SU-DHL-6 (cell line): ENCODE results near the gene TFF1.

Source experiments
- H2AFZ ChIP-seq: fragments of 200-600 bp; sonication (generic); 2 replicates; pipeline ENCODE4 v1.6.1; 2014; ENCODE audit warnings: low read depth, mild to moderate bottlenecking, moderate library complexity, mixed read lengths, antibody characterized with exemption, low read length; ENCODE audit not compliant: severe bottlenecking
- H3F3A ChIP-seq: fragments of 200-600 bp; shearing (Covaris generic); 2 replicates; pipeline ENCODE4 v1.6.0; 2016; ENCODE audit warnings: antibody characterized with exemption, mild to moderate bottlenecking; ENCODE audit not compliant: insufficient read depth
- H3K27ac ChIP-seq: fragments of 200-600 bp; sonication (generic); 2 replicates; pipeline ENCODE4 v1.5.1; 2016; ENCODE audit warnings: low read depth, mild to moderate bottlenecking, low read length, moderate library complexity, mixed read lengths
- H3K27me3 ChIP-seq: fragments of 200-600 bp; sonication (generic), shearing (Covaris generic); 2 replicates; pipeline ENCODE4 v1.6.0; 2014; ENCODE audit warnings: mild to moderate bottlenecking, low read length
- H3K36me3 ChIP-seq: fragments of 200-600 bp; sonication (generic); 2 replicates; pipeline ENCODE4 v1.6.1; 2014; ENCODE audit warnings: mild to moderate bottlenecking, low read length, mixed read lengths
- H3K4me2 ChIP-seq: fragments of 300-600, 200-600 bp; shearing (Covaris generic), sonication (generic); 2 replicates; pipeline ENCODE4 v1.6.0; 2014; ENCODE audit warnings: low read length, low read depth, mild to moderate bottlenecking; ENCODE audit not compliant: poor library complexity, severe bottlenecking
- H3K4me3 ChIP-seq: fragments of 200-600 bp; sonication (generic); 2 replicates; pipeline ENCODE4 v1.5.1; 2014; ENCODE audit warnings: antibody characterized with exemption, low read length, mild to moderate bottlenecking, mixed read lengths; ENCODE audit not compliant: insufficient read depth, poor library complexity, severe bottlenecking
- H3K79me2 ChIP-seq: fragments of 200-600 bp; sonication (generic); 2 replicates; pipeline ENCODE4 v1.6.1; 2014; ENCODE audit warnings: mild to moderate bottlenecking, low read length, moderate library complexity; ENCODE audit not compliant: insufficient read depth
- H3K9ac ChIP-seq: fragments of 200-600 bp; sonication (generic); 2 replicates; pipeline ENCODE4 v1.7.0; 2014; ENCODE audit warnings: mild to moderate bottlenecking, low read length
- H3K9me2 ChIP-seq: fragments of 200-600 bp; sonication (generic); replicated peaks from 2 replicates; pipeline ENCODE4 v1.6.1; 2014; ENCODE audit warnings: low read length; ENCODE audit not compliant: insufficient read depth
- H3K9me3 ChIP-seq: fragments of 200-600 bp; sonication (generic); 2 replicates; pipeline ENCODE4 v1.6.1; 2014; ENCODE audit warnings: low read length, mixed read lengths; ENCODE audit not compliant: insufficient read depth
- H4K20me1 ChIP-seq: fragments of 200-600 bp; sonication (generic); 2 replicates; pipeline ENCODE4 v1.6.1; 2014; ENCODE audit warnings: low read depth, mild to moderate bottlenecking, antibody characterized with exemption, low read length, moderate library complexity, mixed read lengths
- EZH2phosphoT487 ChIP-seq: fragments of 200-600 bp; sonication (generic), shearing (Covaris generic); conservative IDR thresholded peaks from 2 replicates; pipeline ENCODE4 v1.6.1; 2018; ENCODE audit warnings: mild to moderate bottlenecking, antibody characterized with exemption, low read length, moderate library complexity, mixed read lengths
- TF ChIP-seq, protein P1 (sequence below): fragments of 200-600 bp; sonication (generic); IDR thresholded peaks from one replicate; pipeline ENCODE4 v1.5.1; 2017; ENCODE audit warnings: antibody characterized with exemption, mild to moderate bottlenecking, low read length, moderate library complexity; ENCODE audit not compliant: insufficient read depth, poor library complexity, severe bottlenecking

TFF1 gene

GRCh38 chr21:42337276-42337675, 29.1 kb downstream of the TFF1 start:
- Histone ChIP-seq H3K4me2 (no peak overlapping the region), H3K9me3 (no peaks in the 10 kb centered on the region), H3K79me2 (no peaks in the 10 kb centered on the region), H3F3A (no peaks in the 10 kb centered on the region), H2AFZ (no peak overlapping the region), H3K9ac (no peak overlapping the region), H4K20me1 (no peaks in the 10 kb centered on the region), H3K27me3 (no peaks in the 10 kb centered on the region), H3K4me3 (no peak overlapping the region), H3K36me3 (no peaks in the 10 kb centered on the region), H3K9me2 (no peaks in the 10 kb centered on the region), H3K27ac (no peak overlapping the region)
- no peak for TF ChIP-seq EZH2phosphoT487
- TF ChIP-seq, protein P1, sequence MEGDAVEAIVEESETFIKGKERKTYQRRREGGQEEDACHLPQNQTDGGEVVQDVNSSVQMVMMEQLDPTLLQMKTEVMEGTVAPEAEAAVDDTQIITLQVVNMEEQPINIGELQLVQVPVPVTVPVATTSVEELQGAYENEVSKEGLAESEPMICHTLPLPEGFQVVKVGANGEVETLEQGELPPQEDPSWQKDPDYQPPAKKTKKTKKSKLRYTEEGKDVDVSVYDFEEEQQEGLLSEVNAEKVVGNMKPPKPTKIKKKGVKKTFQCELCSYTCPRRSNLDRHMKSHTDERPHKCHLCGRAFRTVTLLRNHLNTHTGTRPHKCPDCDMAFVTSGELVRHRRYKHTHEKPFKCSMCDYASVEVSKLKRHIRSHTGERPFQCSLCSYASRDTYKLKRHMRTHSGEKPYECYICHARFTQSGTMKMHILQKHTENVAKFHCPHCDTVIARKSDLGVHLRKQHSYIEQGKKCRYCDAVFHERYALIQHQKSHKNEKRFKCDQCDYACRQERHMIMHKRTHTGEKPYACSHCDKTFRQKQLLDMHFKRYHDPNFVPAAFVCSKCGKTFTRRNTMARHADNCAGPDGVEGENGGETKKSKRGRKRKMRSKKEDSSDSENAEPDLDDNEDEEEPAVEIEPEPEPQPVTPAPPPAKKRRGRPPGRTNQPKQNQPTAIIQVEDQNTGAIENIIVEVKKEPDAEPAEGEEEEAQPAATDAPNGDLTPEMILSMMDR, result no peak

DNA sequence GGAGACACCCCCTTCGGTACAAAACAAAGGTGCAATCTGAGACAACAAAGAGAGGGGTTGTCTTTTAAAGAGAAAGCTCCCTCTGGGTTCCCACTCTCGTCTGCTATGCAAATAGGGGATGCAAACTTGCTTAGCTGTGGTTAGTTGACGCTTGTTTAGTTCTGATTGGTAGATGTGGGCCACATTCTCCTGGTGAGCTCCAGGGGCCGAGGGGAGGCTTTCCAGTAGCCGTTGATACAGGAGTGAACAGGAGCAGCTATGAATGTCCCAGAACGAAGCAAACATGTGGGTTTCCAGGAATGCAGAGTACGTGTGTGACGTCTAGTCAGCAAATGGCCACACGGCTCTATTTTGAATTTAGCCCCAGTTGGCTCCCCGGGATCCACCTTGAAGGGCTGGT, 30.3 kb downstream of the TFF1 start:
- H3F3A ChIP-seq, result no peaks in the 10 kb centered on the region
- no peak overlapping the region for H3K4me2 ChIP-seq
- no peak overlapping the region for H3K4me3 ChIP-seq
- no peak overlapping the region for H2AFZ ChIP-seq
- no peaks in the 10 kb centered on the region for H3K9me2 ChIP-seq
- H3K27ac ChIP-seq, result no peak overlapping the region
- H4K20me1 ChIP-seq, result no peaks in the 10 kb centered on the region
- no peak overlapping the region for H3K9ac ChIP-seq
- no peaks in the 10 kb centered on the region for H3K36me3 ChIP-seq
- no peaks in the 10 kb centered on the region for H3K9me3 ChIP-seq
- TF ChIP-seq EZH2phosphoT487, result no peak
- TF ChIP-seq, protein P1, result no peak
- no peaks in the 10 kb centered on the region for H3K27me3 ChIP-seq
- no peaks in the 10 kb centered on the region for H3K79me2 ChIP-seq

DNA sequence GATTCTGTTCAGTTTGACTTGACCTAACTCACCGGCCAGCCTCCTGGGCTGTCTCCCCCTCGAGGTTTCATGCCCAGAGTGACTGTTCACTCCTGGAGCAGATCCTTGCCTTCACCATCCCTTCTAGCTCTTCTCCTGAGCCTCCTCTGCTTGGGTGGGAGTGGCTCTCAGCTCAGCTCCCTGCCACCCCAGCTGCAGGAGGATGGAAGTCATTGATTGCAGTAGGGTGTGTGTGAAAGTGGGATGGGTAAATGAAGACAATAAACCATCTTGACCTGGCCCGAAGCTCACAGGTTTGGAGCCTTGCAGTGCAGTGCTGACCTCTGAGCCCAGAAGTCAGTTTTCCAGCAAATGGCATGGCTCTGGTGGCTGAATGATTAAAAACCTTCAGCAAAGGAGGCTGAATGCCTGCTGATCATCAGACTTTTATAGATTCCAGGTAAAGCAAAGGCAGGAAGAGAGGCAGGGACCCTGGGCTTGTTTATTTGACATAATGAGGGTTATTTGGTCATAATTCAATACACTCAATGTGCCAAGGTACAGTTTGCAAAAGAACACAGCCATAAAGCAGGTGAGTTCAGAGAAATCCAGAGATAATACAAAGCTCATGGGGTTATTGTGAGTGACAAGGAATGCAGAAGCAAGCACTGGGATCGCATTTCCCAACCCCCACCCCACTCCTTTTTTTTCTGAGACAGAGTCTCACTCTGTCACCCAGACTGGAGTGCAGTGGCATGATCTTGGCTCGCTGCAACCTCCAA, 33.6 kb downstream of the TFF1 start:
- Histone ChIP-seq H3K36me3 (no peaks in the 10 kb centered on the region), H3K79me2 (no peaks in the 10 kb centered on the region), H3K27me3 (no peaks in the 10 kb centered on the region), H3K4me2 (no peak overlapping the region), H3K27ac (no peak overlapping the region), H3K4me3 (no peak overlapping the region), H2AFZ (no peak overlapping the region), H4K20me1 (no peaks in the 10 kb centered on the region), H3K9ac (no peak overlapping the region), H3F3A (no peaks in the 10 kb centered on the region), H3K9me3 (no peaks in the 10 kb centered on the region), H3K9me2 (no peaks in the 10 kb centered on the region)
- TF ChIP-seq, protein P1, result no peak
- no peak for TF ChIP-seq EZH2phosphoT487
